ENCODE data around the gene SLC8A3.

Gene SLC8A3

DNA sequence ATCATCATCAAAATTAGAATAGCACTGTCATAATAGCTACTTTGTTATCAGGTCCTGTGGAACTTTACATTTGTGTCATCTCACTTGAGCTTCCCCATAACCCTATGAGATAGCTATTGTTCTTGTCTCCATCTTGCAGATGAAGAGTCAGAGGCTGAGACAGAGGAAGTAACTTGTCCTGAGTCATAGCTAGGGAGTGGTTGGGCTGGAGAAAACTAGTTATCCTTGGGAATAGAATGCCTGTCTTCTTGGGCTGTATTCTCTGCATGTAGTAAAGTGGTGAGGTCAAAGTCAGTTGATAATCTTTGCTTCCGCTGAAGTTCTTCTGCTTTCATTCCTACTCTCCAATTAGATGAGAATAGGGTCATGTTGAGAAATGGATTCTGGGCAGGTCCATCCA, 192.5 kb downstream of the SLC8A3 start:
- DNase-seq (ENCODE audit: low spot score) = no peak
